CD4-positive, alpha-beta T cell treated with Interleukin-12 subunit alpha and Interleukin-12 subunit beta, for 1 hour (primary cell): Measurements from ENCODE around the gene PPP1R27.
"Not testable (repeated sequence)": the region's sequence is repeated elsewhere in the genome, so short reads cannot be mapped to it uniquely, and the experiment has no call there.

ENCODE experiments used
- DNase-seq: peaks from one replicate; pipeline ENCODE4 v3.0.0-alpha.2; 2020

The PPP1R27 gene

GRCh38 chr17:81840826-81841778 lies 6.3 kb upstream of the PPP1R27 start:
- no peak for DNase-seq

GRCh38 chr17:81840059-81840458 lies 5.2 kb upstream of the PPP1R27 start:
- not testable (repeated sequence) for DNase-seq

GRCh38 chr17:81839301-81839700 lies 4.5 kb upstream of the PPP1R27 start:
- DNase-seq: no peak

GRCh38 chr17:81838753-81839255 lies 4.0 kb upstream of the PPP1R27 start:
- DNase-seq: no peak

GRCh38 chr17:81837641-81838040 lies 2.8 kb upstream of the PPP1R27 start:
- DNase-seq: no peak

GRCh38 chr17:81833921-81834830 lies 674 bp downstream of the PPP1R27 start:
- DNase-seq: no peak

- peak; percentile 95 for DNase-seq
Observed at GRCh38 chr17:81833160-81833920, 1.5 kb downstream of the PPP1R27 start, which contains the start of gene MCRIP1. Gene MCRIP1, minus strand, starts transcription at chr17:81833291. Its CDS starts 8,785 bp downstream, at chr17:81824506.

- peak; percentile 27 for DNase-seq
Observed at GRCh38 chr17:81832608-81833159, 2.2 kb downstream of the PPP1R27 start.

- DNase-seq: peak; percentile 52
Observed at GRCh38 chr17:81831957-81832607, 2.8 kb downstream of the PPP1R27 start.

GRCh38 chr17:81831563-81831956 lies 3.3 kb downstream of the PPP1R27 start:
- DNase-seq: no peak

GRCh38 chr17:81829858-81830257 lies 5.0 kb downstream of the PPP1R27 start:
- no peak for DNase-seq

GRCh38 chr17:81828656-81829055 lies 6.2 kb downstream of the PPP1R27 start:
- DNase-seq: no peak

GRCh38 chr17:81825841-81826466 lies 8.9 kb downstream of the PPP1R27 start:
- DNase-seq: no peak

- DNase-seq: no peak
Observed at GRCh38 chr17:81824595-81824994, 10.3 kb downstream of the PPP1R27 start.

- no peak for DNase-seq
Observed at GRCh38 chr17:81823820-81824550, 10.9 kb downstream of the PPP1R27 start.

- no peak for DNase-seq
Observed at GRCh38 chr17:81822996-81823819, 11.6 kb downstream of the PPP1R27 start.

- DNase-seq: no peak
Observed at GRCh38 chr17:81822312-81822637, 12.6 kb downstream of the PPP1R27 start.

- no peak for DNase-seq
Observed at GRCh38 chr17:81821603-81822311, 13.1 kb downstream of the PPP1R27 start.

- no peak for DNase-seq
Observed at GRCh38 chr17:81821147-81821546, 13.7 kb downstream of the PPP1R27 start.
